Endometrium (tissue), 2 donors: Measurements from ENCODE around the gene HOTAIR.

Experiments
- FAIRE-seq: peaks from 2 replicates; lab custom pipeline; 2012; peaks lifted over from hg19 to GRCh38; lab: Jason Lieb, UNC
- donor health status: control.
- donor health status: control.

HOTAIR gene

DNA sequence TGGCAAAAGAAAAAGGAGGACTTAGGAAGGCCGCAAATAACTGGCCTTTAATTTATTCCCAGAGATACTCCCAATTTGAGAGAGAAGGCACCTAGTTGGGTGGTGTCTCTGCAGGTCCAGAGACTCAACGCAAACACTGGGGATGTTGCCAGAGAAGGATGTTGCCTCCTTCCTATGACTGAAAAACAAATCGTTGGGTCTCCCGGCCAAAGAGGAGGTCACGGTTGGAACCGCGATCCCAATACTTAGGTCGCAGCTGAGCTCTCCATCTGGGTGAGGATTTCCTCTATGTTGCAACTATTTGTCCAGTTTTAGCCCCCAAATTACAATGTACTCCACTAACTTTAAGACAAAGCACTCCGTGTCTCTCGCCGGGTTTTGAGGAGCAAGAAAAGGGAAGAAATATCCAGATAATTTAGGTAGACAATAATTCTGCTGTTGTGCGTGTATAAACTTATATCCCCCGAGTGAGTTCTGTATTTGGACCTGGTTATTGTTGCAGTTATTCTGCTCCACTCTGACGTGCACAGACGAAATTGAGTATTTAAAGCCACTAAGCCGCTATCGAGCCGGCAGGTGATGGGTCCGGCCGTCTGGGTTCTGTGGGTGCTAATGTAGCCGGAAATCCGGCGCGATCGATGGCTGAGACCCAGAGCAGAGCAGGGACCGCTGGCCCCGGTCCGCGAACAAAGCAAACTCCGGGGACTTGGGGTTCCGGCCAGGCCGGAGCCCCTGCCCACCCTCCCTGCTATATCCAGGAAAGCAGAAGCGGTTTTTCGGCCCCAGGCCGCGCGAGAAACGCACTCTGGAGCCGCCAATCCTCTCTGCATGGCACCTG, 14.3 kb downstream of the HOTAIR start:
- no peak for FAIRE-seq

DNA sequence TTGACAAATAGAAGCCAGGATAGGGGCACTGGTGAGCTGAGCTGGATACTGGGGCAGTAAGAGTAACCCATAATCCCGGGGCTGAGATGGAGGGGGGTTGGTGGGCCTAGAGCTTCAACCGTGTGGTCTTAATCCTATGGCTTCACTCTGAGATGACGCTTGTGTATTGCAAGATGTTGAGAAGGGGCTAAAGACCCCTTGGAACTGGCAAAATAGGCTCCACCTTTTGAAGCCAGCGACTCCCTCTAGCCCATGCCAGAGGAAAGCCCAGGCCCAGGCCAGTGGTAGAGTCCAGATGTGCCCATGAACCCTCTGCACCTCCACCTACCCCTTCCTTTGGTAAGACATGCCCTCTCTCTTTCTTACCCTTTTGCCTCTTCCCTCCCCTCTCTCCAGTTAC, 15.4 kb downstream of the HOTAIR start:
- no peak for FAIRE-seq

DNA sequence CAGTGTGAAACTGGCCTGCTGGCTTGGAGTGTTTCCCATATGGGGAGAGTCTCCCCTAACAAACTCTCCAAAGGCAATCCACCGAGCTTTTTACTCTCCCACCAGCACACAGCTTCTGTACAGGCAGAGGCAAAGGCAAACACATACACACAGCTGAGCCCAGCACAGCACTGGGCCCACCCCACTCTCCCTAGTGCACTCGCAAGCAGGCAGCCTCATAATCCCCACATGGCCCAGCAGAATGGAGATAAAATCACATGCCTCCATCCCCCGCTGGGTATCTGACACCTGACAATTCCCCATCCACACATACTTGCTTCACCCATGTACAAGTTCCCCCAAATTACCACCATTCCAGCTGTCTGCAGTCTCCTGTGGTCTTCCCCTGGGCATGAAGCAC, 16.6 kb downstream of the HOTAIR start:
- FAIRE-seq = no peak

DNA sequence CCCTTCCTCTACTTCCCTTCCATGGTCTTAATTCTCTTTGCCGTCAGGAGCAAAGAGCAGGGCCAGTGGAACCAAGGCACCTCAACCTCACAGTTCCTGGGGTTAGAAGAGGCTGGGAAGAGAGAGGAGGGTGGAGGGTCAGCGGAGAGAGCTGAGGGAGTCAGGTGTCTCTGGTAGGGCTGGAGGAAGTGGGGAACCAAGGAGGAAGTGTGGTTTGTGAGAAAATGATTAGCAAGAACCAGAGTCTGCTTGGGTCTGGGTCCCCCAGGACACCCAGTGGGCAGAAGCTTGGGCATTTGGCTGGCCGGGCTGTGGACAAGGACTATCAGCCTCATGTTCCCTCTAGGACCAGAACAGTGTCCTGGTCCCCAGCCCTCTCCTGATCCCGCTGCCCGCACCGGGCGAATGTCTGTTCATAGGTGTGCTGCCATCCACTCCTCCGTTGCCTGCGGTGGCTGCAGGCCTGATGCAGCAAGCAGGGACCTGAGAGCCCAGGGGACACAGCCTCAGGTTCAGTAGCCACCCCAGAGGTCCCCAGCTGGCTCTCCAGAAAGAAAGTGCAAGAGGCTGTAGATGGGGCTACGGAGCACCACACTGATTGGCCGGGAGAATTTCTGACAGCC, 17.7 kb downstream of the HOTAIR start:
- no peak for FAIRE-seq

DNA sequence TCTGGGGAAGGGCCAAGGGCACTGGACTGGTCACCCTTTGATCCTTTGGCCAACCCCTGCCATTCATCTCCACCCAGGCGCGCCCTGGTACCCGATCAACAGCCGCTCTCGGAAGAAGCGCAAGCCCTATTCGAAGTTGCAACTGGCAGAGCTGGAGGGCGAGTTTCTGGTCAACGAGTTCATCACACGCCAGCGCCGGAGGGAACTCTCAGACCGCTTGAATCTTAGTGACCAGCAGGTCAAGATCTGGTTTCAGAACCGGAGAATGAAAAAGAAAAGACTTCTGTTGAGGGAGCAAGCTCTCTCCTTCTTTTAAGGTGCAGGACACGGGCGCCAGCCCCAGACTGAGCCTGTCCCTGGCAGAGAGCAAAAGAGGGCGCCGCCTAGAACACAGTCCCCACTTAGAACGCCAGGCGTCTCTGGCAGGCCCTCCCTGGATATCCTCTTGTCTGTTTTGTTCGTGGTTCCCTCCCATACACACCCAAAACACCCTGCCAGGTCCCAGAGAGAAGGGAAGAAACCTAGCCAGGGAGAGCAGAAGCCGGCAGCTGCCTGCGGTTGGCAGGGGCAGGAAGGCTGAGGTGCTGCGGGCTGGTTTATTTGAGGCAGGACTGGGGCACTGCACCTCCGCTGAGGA, 18.4 kb downstream of the HOTAIR start:
- no peak for FAIRE-seq

DNA sequence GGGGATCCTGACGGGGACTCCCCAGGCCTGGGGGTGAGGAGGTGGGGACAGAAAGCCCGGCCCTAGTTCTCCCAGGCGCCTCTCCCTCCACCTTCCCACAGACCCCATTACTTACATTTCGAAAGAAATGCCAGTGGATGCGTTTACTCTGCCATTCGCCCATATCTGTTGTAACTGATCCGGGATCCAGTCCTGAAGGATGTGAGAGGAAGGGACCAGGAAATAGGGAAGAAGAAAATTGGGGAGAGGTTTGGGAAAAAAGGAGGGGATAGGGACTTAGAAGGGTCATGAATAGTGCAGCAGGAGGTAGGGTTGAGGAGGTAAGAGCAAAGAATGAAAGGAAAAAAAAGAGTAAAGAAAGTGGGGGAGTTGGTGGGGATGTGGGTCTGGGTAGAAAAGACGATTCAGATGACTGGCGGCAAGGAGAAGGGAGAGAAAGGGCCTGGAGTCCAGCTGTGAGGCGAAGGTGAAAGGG, 18.9 kb downstream of the HOTAIR start:
- no peak for FAIRE-seq

DNA sequence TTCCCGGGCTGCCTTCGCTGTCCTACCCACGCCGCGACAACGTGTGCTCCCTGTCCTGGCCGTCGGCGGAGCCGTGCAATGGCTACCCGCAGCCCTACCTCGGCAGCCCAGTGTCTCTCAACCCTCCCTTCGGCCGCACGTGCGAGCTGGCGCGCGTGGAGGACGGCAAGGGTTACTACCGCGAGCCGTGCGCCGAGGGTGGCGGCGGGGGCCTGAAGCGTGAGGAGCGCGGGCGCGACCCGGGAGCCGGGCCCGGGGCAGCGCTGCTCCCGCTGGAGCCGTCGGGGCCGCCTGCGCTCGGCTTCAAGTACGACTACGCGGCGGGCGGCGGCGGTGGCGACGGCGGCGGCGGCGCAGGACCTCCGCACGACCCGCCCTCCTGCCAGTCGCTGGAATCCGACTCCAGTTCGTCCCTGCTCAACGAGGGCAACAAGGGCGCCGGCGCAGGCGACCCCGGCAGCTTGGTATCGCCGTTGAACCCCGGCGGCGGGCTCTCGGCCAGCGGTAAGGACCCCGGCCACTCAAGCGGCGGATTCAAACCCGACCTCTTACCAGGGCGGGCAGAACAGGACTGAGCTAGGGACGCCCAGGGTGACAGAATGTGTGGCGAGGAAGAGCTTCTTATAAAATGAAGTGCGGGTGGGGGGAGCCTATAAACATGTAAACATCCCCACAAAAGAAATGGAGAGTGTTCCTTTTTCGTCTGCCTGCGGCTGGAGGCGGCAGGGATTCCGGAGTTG, 19.5 kb downstream of the HOTAIR start:
- FAIRE-seq = no peak

DNA sequence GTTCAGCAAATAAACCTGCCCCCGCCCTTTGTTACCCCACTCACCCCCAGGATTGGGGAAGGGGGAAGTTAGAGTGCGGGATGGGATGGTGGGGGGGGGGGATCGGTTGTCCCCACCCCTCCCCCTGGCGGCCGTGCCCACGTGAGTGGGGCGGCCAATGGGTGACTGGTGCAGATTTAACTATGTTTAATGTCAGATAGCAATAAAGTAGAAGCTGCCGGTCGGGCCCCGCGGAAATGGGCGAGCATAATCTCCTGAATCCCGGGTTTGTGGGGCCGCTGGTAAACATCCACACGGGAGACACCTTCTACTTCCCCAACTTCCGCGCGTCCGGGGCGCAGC, 20.1 kb downstream of the HOTAIR start, which contains the start of gene HOXC12:
HOXC12 (plus strand) TSS at position 210 of the 342 bp plus-strand sequence; CDS start at position 237, 27 bp downstream.
- no peak for FAIRE-seq

DNA sequence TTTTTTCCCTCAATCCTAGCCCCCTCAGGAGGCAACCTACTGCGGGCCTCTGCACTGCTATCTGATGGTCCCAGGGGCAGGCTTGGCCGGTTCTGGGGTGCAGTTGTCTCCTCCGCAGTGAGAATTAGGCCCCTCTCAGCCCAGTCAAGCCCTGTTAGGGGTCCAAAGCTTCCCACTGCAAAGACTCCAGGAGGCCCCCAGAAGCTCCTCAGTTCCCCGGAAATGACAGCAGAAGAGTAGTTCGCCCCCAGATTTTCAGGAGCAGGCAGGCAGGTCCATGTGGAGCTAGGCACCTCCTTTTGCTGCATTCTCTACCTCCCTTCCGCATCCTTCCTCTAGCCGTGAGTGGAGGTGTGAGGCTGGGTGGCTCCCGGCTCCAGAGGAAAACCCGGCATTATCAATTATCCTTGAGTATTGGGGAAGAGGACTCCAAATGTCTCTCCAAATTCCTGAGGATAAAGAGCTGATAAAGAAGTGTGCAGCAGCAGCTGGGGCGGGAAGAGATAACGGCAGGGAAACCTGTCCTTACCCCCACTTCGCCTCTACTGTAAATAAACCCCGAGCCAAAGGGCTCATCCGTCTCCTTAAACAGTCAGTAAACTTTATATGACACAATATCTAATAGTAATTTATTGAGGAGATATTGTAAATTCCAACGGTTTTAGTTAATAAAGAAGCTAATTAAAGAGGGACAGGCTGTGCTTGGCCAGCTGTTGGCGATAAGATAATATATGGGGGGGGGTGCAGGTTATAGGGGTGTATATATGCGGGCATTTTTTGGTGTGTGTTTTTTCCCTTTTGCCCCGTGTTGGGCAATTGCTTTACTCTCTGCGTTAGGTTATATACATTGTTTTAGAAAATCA, 20.7 kb downstream of the HOTAIR start:
- FAIRE-seq = no peak

DNA sequence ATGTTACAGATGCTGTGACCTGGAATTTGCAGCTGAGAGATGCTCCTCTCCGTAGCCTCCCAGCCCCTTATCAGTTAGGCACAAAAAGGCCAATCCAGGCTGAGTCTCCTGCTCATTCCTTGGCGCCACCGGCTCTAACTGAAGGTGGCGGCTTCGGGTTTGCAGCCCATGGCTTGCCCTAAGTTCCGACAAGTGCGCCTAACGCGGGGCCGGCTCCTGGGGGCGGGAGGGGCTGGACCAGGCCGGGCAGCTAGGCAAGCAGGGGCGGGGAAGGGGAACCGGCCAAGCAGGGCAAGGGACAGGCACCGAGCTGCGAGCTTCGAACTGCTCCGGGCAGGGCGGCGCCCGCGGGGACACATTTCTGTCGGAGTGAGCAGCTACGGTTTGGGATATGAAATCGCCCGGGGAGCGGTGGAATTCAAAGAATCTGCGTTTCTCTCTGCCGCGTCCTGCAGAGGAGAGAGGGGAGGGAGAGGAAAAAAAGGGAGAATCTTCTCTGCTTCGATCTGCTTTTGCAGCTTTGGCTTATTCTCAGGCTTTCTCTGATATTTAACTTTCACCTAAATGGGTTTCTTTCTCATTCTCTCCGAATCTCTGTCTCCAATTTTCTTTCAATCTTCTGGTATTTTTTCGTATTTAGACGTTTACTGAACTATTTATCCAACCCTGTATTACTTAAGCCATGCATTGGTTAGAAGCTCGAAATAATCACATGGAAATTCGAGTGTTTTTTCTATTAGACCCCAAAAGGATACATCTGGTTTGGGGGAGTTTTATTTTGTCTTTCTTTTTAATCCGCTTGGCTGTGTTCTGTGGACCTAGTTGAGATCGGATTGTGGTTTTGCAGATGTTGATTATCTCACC, 21.7 kb downstream of the HOTAIR start:
- FAIRE-seq = no peak

DNA sequence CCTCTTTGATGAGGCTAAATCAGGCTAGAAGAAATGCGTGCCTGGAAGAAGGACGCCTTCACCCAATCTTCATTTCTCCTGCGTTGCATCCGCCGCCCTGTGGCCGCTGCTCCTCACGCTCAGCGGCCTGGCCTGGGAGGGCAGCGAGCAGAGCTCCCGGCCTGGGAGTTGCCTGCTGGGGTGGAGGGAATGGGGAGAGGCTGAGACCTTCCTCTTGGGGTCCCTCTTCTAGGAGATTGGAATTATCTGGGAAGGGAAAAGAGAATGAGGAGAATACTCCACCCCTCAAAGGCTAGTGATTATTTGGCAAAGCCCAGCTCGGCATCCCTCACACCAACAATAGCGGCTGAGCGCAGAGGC, 22.4 kb downstream of the HOTAIR start:
- no peak for FAIRE-seq

DNA sequence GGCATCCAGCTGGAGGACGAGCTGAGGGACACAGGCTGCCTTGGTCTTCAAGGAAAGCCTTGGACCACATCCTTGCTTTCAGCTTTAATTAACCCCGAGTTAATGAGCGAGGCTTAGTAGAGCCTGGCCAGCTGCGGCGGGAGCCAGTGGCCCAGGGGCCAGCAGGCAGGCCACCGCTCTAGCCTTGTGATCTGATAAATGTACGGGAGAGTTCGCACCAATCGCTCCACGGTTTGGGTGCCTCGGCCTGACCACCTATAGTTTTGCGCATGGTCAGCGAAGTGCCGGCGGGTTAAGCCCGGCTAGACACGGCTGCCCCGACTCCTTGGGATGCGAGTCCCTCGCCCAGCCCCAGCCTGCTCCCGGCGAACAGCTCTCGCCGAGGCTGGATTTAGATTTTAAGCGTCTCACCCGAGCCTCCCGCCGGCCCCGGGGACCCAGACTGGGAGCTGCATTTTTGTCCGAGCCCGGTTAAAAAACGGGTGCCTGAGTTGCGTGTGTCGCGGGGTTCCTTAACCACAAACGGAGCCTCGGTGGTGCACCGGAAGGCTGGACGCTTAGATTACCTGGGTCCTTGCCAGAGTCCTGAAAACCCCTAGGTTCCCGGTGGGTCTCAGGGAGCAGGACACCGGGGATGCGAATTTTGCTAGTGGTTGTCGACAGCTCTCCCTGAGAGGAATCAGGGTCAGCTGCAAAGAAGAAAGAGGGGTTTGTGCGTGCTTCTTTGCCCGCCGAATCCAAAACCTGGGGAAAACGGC, 23.0 kb downstream of the HOTAIR start:
- FAIRE-seq = no peak

DNA sequence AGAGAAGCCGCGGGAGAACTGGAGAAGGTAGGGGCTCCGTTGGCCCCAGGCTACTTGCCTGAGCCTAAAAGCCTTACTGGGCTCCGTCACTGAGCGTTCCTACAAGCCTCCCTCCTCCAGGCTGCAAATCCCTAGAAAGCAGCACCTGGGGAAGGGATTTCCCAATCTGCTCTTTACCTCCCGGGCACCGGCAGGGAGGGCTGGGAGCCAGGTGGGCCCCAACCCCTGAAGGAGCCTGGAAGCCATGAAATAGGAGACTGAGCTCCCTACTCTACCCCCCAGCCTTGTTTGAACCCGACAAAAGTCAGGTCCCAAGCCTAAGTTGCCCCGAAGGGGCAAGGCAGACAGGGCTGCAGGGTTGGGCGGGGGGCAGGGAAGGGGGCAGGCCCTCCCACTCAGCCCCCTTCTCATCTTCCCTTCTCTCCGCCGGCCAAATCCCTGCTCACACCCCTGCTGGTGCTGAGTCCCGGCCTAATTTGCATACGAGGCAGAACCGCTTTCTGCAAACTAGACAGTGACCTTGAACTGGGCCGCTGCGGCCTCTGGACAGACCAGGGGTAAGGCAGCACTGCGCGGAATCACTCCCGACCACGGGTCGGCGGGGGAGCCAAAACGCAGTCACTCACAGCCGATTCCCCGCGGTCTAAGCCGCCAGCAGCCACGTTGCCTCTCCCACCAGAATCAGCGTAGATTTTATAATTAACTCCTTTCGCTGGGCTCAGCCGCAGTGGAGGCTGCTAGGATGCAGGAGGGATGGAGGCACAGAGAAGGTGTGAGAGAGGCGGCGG, 23.8 kb downstream of the HOTAIR start:
- no peak for FAIRE-seq

DNA sequence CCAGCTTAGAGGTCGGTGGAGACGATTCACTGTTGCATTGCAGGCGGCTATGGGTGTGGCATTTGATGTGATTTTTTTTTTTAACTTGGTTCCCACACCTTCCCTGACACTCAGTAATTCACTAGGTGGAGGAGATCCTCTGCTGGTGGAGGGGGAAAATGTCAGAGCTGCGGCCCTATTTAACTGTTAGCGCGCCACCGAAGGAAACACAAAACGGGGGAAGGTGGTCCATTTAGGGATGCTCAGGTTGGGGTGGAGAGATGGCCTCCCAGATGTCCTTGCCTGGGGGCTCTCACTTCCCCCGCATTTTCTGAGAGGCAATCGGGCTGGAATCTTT, 24.3 kb downstream of the HOTAIR start:
- FAIRE-seq = no peak

DNA sequence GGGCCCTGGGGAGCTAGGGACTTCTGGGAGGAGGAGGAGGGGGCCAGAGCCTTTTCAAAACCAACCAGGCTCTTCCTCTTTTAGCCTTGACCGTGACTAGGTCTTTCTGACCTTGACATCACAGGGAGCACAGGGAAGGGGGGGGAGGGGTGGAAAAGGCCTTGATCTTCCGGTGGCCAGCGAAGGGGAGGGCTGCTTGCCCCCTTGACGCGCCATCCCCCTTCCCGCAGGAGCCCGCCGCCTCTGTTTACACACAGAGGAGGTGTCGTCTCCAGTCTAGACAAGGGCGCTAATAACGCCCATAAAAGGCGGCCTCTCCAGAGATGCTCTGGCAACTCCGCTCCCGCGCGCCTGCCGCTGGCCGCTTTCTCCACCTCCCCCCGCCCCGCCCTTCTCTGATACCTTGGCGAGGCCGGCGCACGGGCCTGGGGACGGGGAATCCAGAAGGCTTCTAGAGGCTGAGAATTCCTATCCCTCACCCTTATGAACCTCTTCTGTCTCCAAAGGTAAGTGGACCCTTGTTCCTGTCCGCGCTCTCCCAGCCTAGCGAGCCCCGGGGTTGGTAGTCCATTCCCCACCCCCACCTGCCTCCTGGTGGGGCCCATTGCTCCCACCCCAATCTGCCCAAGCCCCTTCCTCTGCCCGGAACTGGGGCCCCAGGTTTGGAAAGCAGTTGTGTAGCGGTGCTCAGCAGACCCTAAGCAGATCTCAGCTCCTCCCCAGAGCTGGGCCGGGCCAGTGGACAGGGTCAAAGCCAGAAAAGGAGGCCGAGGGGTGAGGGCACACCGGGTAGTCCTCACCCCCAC, 24.9 kb downstream of the HOTAIR start:
- FAIRE-seq = no peak

DNA sequence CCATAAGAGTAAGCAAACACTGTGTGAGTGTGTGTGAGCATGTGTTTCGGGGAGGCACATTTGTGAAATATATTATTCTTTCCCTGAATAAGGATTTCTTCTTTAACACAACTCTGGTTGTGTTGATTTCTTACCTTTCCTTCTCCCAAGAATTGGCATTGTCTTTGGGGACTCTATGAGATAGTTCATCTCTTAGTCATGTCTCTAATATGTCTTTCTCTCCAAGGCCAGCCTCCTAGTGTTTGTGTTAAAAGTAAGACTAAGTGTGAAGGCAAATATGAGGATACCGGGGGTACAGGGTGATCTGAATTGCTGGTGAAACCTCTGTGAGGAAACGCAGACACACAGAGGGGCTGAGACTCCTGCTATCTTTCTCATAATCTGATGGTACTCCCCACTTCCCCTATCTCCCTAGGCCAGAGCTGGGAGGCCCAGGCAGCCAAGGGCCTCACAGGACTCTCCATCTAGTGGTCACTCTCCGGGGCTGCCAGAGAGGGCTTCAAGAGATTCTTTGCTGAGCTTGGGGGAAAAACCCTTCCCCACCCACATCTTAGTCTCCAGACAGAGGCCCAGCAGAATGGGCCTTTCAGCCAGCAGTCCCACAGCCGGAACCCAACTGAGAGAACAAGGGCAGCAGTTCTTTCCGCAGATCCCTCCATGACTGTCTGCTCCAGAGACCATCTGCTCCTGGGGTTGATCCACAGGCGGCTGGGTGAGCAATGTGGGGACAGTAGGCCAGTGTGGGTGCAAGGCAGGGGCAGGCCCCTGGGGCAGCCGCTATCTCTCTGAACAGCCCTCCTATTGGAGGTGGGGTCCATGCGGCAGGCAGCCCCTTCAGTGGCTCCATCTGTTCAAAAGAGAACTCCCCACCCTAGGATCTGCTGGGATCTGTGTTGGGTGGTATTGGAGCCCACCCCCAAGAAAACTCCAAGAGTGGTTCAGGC, 25.8 kb downstream of the HOTAIR start:
- FAIRE-seq = no peak

DNA sequence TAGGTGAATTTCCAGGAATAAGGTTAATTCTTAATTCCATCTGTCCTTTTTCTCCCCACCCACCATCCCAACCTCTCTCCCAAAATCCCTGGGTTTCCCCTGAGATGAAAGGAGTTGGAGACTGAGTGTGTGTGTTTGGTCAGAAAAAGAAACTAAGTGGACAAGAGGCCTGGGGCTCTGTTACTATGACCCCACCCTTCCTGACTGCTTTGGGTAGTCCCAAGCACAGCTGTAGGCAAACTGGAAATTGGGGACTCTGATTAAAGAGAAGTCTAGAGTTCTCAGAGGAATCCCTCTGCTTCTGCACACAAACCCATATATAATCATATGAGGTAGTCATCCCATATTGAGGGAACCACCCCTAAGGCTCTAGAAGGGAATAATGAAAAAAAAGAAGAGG, 27.0 kb downstream of the HOTAIR start:
- FAIRE-seq = no peak
